ENCODE measurements around the gene RTTN. TPM values are rescaled to one million over a fixed set of nuclear protein-coding genes. Genes with fewer than 3 reads are reported as not detected.

RTTN gene
- total RNA-seq, 1 donor from 2014 or later, result 25.6 TPM

DNA sequence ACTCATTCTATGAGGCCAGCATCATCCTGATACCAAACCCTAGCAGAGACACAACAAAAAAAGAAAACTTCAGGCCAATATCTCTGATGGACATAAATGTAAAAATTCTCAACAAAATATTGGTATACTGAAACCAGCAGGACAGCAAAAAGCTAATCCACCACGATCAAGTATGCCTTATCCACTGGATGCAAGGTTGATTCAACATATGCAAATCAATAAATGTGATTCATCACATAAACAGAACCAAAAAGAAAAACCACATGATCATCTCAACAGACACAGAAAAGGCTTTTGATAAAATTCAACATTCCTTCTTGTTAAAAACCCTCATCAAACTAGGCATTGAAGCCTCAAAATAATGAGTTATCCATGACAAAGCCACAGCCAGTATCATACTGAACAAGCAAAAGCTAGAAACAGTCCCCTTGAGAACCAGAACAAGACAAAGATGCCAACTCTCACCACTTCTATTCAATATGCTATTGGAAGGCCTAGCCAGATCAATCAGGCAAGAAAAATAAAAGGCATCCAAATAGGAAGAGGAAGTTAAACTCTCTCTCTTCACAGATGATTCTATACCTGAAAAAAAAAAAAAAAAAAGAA lies 45.3 kb downstream of the RTTN start:
- Mint-ChIP-seq H3K36me3 (peaks cover 70% of the 10 kb centered on the region), H3K9me3 (peaks cover 30% of the 10 kb centered on the region), H3K4me1 (no peaks in the 10 kb centered on the region), H3K27me3 (ENCODE audit: low read depth) (no peaks in the 10 kb centered on the region), H3K27ac (no peak overlapping the region), H3K4me3 (no peak overlapping the region)
- no peak for DNase-seq (ENCODE audit: low spot score in 2 of 2, unreplicated experiment in 2 of 2)
- TF ChIP-seq, protein P1, sequence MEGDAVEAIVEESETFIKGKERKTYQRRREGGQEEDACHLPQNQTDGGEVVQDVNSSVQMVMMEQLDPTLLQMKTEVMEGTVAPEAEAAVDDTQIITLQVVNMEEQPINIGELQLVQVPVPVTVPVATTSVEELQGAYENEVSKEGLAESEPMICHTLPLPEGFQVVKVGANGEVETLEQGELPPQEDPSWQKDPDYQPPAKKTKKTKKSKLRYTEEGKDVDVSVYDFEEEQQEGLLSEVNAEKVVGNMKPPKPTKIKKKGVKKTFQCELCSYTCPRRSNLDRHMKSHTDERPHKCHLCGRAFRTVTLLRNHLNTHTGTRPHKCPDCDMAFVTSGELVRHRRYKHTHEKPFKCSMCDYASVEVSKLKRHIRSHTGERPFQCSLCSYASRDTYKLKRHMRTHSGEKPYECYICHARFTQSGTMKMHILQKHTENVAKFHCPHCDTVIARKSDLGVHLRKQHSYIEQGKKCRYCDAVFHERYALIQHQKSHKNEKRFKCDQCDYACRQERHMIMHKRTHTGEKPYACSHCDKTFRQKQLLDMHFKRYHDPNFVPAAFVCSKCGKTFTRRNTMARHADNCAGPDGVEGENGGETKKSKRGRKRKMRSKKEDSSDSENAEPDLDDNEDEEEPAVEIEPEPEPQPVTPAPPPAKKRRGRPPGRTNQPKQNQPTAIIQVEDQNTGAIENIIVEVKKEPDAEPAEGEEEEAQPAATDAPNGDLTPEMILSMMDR (IDR thresholded peaks at IDR 0.05; ENCODE audit: unreplicated experiment), result no peak

DNA sequence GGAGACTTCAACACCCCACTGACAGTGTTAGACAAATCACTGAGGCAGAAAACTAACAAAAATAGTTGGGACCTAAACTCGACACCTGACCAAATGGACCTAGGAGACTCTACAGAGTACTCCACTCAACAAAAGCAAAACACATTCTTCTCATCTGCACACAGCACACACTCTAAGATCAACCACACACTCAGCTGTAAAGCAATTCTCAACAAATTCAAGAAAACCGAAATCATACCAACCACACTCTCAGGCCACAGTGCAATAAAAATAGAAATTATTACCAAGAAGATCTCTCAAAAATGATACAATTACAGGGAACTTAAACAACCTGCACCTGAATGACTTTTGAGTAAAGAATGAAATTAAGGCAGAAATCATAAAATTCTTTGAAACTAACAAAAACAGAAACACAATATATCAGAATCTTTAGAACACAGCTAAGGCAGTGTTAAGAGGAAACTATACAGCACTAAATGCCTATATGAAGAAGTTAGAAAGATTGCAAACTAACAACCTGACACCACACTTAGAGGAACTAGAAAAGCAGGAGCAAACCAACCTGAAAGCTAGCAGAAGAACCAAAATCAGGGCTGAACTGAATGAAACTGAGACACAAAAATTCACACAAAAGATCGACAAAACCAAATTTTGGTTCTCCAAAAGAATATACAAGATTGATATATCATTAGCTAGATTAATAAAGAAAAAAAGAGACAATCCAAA lies 46.3 kb downstream of the RTTN start:
- Mint-ChIP-seq H3K9me3 (peaks cover 30% of the 10 kb centered on the region), H3K4me1 (peaks cover 8% of the 10 kb centered on the region), H3K4me3 (no peak overlapping the region), H3K27me3 (ENCODE audit: low read depth) (no peaks in the 10 kb centered on the region), H3K27ac (no peak overlapping the region), H3K36me3 (peaks cover 68% of the 10 kb centered on the region)
- DNase-seq (ENCODE audit: low spot score in 2 of 2, unreplicated experiment in 2 of 2), result no peak
- TF ChIP-seq, protein P1 (IDR thresholded peaks at IDR 0.05; ENCODE audit: unreplicated experiment), result no peak

DNA sequence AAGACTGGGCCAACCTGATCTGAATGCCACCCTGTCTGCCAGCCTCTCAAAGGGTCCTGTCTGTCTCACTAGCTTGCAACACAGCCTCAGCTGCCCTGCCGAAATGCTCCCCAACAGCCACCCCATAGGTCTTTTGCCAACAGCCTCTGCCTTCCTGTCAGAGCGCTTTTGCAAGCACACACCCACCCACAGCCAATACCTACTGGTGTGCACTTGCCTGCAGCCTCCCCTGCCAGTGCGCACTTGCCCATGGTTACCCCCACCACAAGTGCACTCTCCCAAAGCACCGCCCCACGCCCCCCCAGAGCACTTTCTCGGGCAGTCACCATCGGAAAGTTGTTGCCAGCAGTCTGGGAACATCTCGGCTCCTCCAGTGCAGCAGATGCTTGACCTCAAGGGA lies 48.6 kb downstream of the RTTN start:
- no peak for DNase-seq (ENCODE audit: low spot score in 2 of 2, unreplicated experiment in 2 of 2)
- H3K4me1 Mint-ChIP-seq, result peaks cover 8% of the 10 kb centered on the region
- no peak overlapping the region for H3K4me3 Mint-ChIP-seq
- no peaks in the 10 kb centered on the region for H3K27me3 Mint-ChIP-seq (ENCODE audit: low read depth)
- peaks cover 55% of the 10 kb centered on the region for H3K36me3 Mint-ChIP-seq
- peaks cover 24% of the 10 kb centered on the region for H3K9me3 Mint-ChIP-seq
- H3K27ac Mint-ChIP-seq, result no peak overlapping the region
- TF ChIP-seq, protein P1 (IDR thresholded peaks at IDR 0.05; ENCODE audit: unreplicated experiment), result no peak

DNA sequence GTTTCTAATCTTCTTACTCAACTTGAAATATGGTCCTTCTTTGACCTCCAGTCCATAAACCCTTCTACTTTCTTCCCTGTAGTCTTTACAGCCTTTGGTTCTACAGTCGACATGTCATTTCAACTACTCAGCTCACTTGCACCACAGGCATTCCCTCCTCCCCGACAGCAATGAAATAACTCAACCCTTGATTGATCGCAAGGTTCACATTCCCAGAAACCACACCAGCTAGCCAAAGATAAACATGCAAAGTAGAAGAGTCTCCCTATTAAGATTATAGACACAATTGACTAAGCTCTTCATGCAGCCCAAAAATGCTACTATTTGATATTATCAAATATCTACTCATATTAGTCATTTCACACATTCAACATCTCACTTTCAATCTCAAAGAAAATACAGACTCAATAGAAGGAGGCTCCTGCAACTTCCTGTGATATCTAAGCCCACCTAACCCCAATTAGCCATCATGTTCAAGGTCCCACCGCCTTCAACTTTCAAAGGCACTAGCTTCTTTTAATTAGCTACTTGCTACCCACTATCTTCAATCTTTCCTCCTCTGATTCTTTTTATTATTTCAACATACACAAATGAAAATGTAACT lies 50.8 kb downstream of the RTTN start:
- Mint-ChIP-seq H3K27ac (no peak overlapping the region), H3K4me3 (no peak overlapping the region), H3K36me3 (peaks cover 33% of the 10 kb centered on the region), H3K4me1 (peaks cover 17% of the 10 kb centered on the region), H3K27me3 (ENCODE audit: low read depth) (no peaks in the 10 kb centered on the region), H3K9me3 (peaks cover 10% of the 10 kb centered on the region)
- no peak for DNase-seq (ENCODE audit: low spot score in 2 of 2, unreplicated experiment in 2 of 2)
- TF ChIP-seq, protein P1 (IDR thresholded peaks at IDR 0.05; ENCODE audit: unreplicated experiment), result no peak

DNA sequence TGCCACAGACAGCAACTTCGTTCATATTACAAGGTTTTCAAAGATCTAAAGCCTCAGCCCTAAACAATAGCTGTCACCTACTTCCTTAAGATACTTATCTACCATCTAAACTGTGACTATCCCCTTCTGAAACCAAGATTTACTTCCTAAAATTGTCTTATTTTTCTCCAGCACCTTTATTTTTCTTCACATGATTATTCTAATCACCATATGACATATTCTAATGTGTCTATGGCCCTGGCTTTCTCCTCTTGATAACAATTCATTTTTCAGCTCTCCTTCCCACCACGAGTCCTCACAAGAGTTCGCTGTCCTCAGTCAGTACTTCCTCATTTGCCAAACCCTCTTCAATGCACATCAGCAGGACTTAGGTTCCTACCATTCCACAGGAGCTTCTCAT lies 53.9 kb downstream of the RTTN start:
- no peak for DNase-seq (ENCODE audit: low spot score in 2 of 2, unreplicated experiment in 2 of 2)
- TF ChIP-seq, protein P1 (IDR thresholded peaks at IDR 0.05; ENCODE audit: unreplicated experiment), result no peak
- Mint-ChIP-seq H3K27me3 (ENCODE audit: low read depth) (no peaks in the 10 kb centered on the region), H3K27ac (no peak overlapping the region), H3K9me3 (no peaks in the 10 kb centered on the region), H3K4me3 (no peak overlapping the region), H3K36me3 (peaks cover 15% of the 10 kb centered on the region), H3K4me1 (peaks cover 19% of the 10 kb centered on the region)

Measured in mesothelial cell of epicardium (in vitro differentiated cells).